B cell (primary cell): ENCODE results near the gene STK16. TPM values are rescaled to one million over a fixed set of nuclear protein-coding genes. Genes with fewer than 3 reads are reported as not detected.
A peak's percentile ranks its signal among the peaks of the same experiment; 100 is the strongest.

Source experiments
- ATAC-seq: fragments of 200-7000 bp; cut with Tn5 transposase; one replicate; pipeline ENCODE4 v1.10.0; 2021; ENCODE audit warnings: low read depth, mild to moderate bottlenecking, moderate number of reproducible peaks, moderate library complexity
- CTCF ChIA-PET: fragments of 350-600 bp; sonication (Branson Sonifier 250); formaldehyde crosslinking; loops from one replicate; lab custom pipeline; 2021; ENCODE audit warnings: antibody characterized with exemption, inconsistent platforms; lab: Charles Lee
- POLR2A ChIA-PET: fragments of 350-600 bp; sonication (Branson Sonifier 250); formaldehyde crosslinking; loops from one replicate; lab custom pipeline; 2021; ENCODE audit warnings: antibody characterized with exemption; lab: Charles Lee
- DNase-seq: peaks from one replicate; pipeline ENCODE4 v3.0.0; 2013
- H2AFZ ChIP-seq: 2 replicates; pipeline ENCODE4 v1.6.1; 2012; ENCODE audit warnings: mild to moderate bottlenecking, low read depth, low read length; ENCODE audit not compliant: insufficient read depth, poor library complexity, severe bottlenecking
- H3K27ac ChIP-seq, 2 donors: 1 replicate in 1 of 2; 2 replicates in 1 of 2; pipeline ENCODE4 v1.5.1; 2012 to 2013; ENCODE audit warnings: low read length in 2 of 2, mild to moderate bottlenecking in 2 of 2, moderate library complexity in 1 of 2
- H3K27me3 ChIP-seq, 4 experiments: fragments of 200-600 bp in 1 of 4; sonication (generic) in 1 of 4; replicated peaks in 1 of 4; 1 replicate in 2 of 4; 2 replicates in 2 of 4; pipeline versions ENCODE4 v1.6.1 to v1.7.0; 2013 to 2016; ENCODE audit warnings: low read length in 3 of 4, mild to moderate bottlenecking in 2 of 4, mixed read lengths in 1 of 4, moderate library complexity in 1 of 4; ENCODE audit not compliant: insufficient read depth in 4 of 4, control insufficient read depth in 3 of 4; ENCODE audit errors: control extremely low read depth in 1 of 4
- H3K36me3 ChIP-seq, 2 experiments: replicated peaks in 1 of 2; 1 replicate in 1 of 2; 2 replicates in 1 of 2; pipeline versions ENCODE4 v1.6.1 to v1.7.1; 2013; ENCODE audit warnings: low read length in 1 of 2; ENCODE audit not compliant: insufficient read depth in 2 of 2, control insufficient read depth in 1 of 2; ENCODE audit errors: control extremely low read depth in 1 of 2, extremely low read depth in 1 of 2
- H3K4me1 ChIP-seq, 2 donors: fragments of 200-600 bp in 1 of 2; sonication (generic) in 1 of 2; 1 replicate in 1 of 2; 2 replicates in 1 of 2; pipeline versions ENCODE4 v1.5.1 to v1.6.1; 2013 to 2017; ENCODE audit warnings: low read length in 2 of 2; ENCODE audit not compliant: control insufficient read depth in 2 of 2, insufficient read depth in 2 of 2
- H3K4me2 ChIP-seq: replicated peaks from 2 replicates; pipeline ENCODE3; 2012; ENCODE audit warnings: mild to moderate bottlenecking, low read depth, low read length; ENCODE audit not compliant: poor library complexity, severe bottlenecking
- H3K4me3 ChIP-seq, 5 experiments: fragments of 200-600 bp in 1 of 5; sonication (generic) in 1 of 5; 1 replicate in 3 of 5; 2 replicates in 2 of 5; pipeline versions ENCODE4 v1.5.1 to v1.7.0; 2011 to 2016; ENCODE audit warnings: low read length in 4 of 5, mild to moderate bottlenecking in 4 of 5, low read depth in 2 of 5, control low read depth in 1 of 5, moderate library complexity in 1 of 5; ENCODE audit not compliant: insufficient read depth in 1 of 5; ENCODE audit errors: control extremely low read depth in 1 of 5, extremely low read depth in 1 of 5
- H3K79me2 ChIP-seq: fragments of 200-600 bp; sonication (generic); one replicate; pipeline ENCODE4 v1.6.0; 2016; ENCODE audit warnings: low read length; ENCODE audit not compliant: control insufficient read depth, insufficient read depth
- H3K9ac ChIP-seq: fragments of 200-600 bp; sonication (generic); 2 replicates; pipeline ENCODE4 v1.6.1; 2017; ENCODE audit warnings: mild to moderate bottlenecking, low read length, moderate library complexity
- H3K9me3 ChIP-seq, 3 donors: one replicate each; pipeline versions ENCODE4 v1.6.1 to v1.7.1; 2013; ENCODE audit warnings: low read length in 2 of 3; ENCODE audit not compliant: control insufficient read depth in 2 of 3, insufficient read depth in 1 of 3; ENCODE audit errors: control extremely low read depth in 1 of 3
- H4K20me1 ChIP-seq: 2 replicates; pipeline ENCODE4 v1.6.0; 2012; ENCODE audit warnings: mild to moderate bottlenecking, low read length; ENCODE audit not compliant: insufficient read depth, control insufficient read depth, poor library complexity, severe bottlenecking
- H3K27ac Mint-ChIP-seq: one replicate; pipeline ENCODE4 v1.8.0; 2021; ENCODE audit warnings: mixed read lengths
- H3K27me3 Mint-ChIP-seq: one replicate; pipeline ENCODE4 v1.8.0; 2021; ENCODE audit warnings: mixed read lengths
- H3K4me1 Mint-ChIP-seq: one replicate; pipeline ENCODE4 v1.8.0; 2021; ENCODE audit warnings: mixed read lengths
- H3K4me3 Mint-ChIP-seq: one replicate; pipeline ENCODE4 v1.8.0; 2021; ENCODE audit warnings: mixed read lengths
- H3K9me3 Mint-ChIP-seq: one replicate; pipeline ENCODE4 v1.8.0; 2022; ENCODE audit warnings: mixed read lengths; ENCODE audit not compliant: insufficient read depth
- CTCF ChIP-seq: fragments of 200-600 bp; IDR thresholded peaks from one replicate; pipeline ENCODE4 v1.8.0; 2022; ENCODE audit warnings: antibody characterized with exemption, mild to moderate bottlenecking
- EZH2 ChIP-seq: IDR thresholded peaks from 2 replicates; pipeline ENCODE4 v1.6.1; 2012; ENCODE audit warnings: borderline replicate concordance, low read depth, mild to moderate bottlenecking, moderate library complexity, low read length; ENCODE audit not compliant: insufficient read depth, poor library complexity, severe bottlenecking
- WGBS: methylation state at CpG from one replicate; pipeline ENCODE4 v1.1.5; 2013; ENCODE audit warnings: missing lambda C conversion rate; ENCODE audit not compliant: insufficient coverage; 5-methylcytosine and 5-hydroxymethylcytosine counted together
- intact Hi-C: fragments of 100-400 bp; cut with micrococcal nuclease; formaldehyde crosslinking; loops from one replicate; pipeline ENCODE4 v1.10.0; 2022
- polyA plus RNA-seq: library from polyadenylated mRNA; depleted of rRNA; stranded (reverse); fragments of >200 nt; gene quantifications from 2 replicates; pipeline ENCODE4 v1.2.3, GENCODE V29; 2012
- total RNA-seq, 2 donors: library from RNA; stranded (reverse); fragments of 120-200 nt in 1 of 2; gene quantifications; 1 replicate in 1 of 2; 2 replicates in 1 of 2; pipeline versions ENCODE4 v1.2.3 to v1.2.4, GENCODE V29; 2013 to 2022

The STK16 gene
- total and polyA plus RNA-seq, 2 donors (not counting 1 experiment from before 2014, with no cell fraction given): 29.0 to 60.1 TPM

- Mint-ChIP-seq H3K9me3 (no peaks in the 10 kb centered on the region), H3K27me3 (no peaks in the 10 kb centered on the region), H3K4me3 (peak overlapping the region; percentile 92), H3K27ac (peak overlapping the region; percentile 96), H3K4me1 (peaks cover 52% of the 10 kb centered on the region)
- Histone ChIP-seq H3K27ac (peak overlapping the region; percentile 98 to 100), H3K79me2 (peaks cover 36% of the 10 kb centered on the region), H3K4me1 (peaks cover 32 to 48% of the 10 kb centered on the region in 2 donors), H3K4me2 (peak overlapping the region; percentile 93), H3K9me3 (no peaks in the 10 kb centered on the region), H4K20me1 (peaks cover 24% of the 10 kb centered on the region), H3K9ac (peak overlapping the region; percentile 65), H3K4me3 (peak overlapping the region; percentile 46 to 77 (median 67)), H3K36me3 (peaks cover 2 to 29% of the 10 kb centered on the region in 2 experiments), H2AFZ (peak overlapping the region; percentile 63), H3K27me3 (no peaks in the 10 kb centered on the region)
- intact Hi-C loops: loop anchor here (2.0 to 10.0 kb wide), 5 partner anchors 33 to 397 kb away; partner anchors contain the start of genes GLB1L, GMPPA, STK11IP and STK16
- ChIA-PET POLR2A (interaction anchor here (0.6 to 7.2 kb wide), 17 partner anchors 16 to 404 kb away, joined by 3 to 106 read pairs (median 9); partner anchors contain the start of genes ABCB6, ANKZF1, ATG9A and CNPPD1), CTCF (interaction anchor here (0.9 to 15.8 kb wide), 21 partner anchors 9 to 618 kb away, joined by 3 to 239 read pairs (median 7); partner anchors contain the start of genes ANKZF1, ATG9A, BCS1L and CNPPD1)
- peak; percentile 88 for DNase-seq
- WGBS: 13% methylated on average over 23 of the region's 25 CpGs
- peak; percentile 15 for ATAC-seq
- TF ChIP-seq EZH2: no peak
- peak; percentile 98 for TF ChIP-seq CTCF
These were observed 32.7 kb downstream of the STK16 start for GRCh38 chr2:219277703-219278654.
